DMS53 treated with DMSO at 0.1 percent for 48 hours (cell line): ENCODE results near the gene ASIC3.
"Not testable (repeated sequence)": the region's sequence is repeated elsewhere in the genome, so short reads cannot be mapped to it uniquely, and the experiment has no call there.

Source experiments
- DNase-seq: peaks from one replicate; lab custom pipeline; 2025; ENCODE audit not compliant: unreplicated experiment; lab: John Stamatoyannopoulos, UW

The ASIC3 gene

GRCh38 chr7:151032936-151033863, 15.1 kb upstream of the ASIC3 start:
- DNase-seq: no peak

GRCh38 chr7:151033864-151034249, 14.5 kb upstream of the ASIC3 start:
- no peak for DNase-seq

DNA sequence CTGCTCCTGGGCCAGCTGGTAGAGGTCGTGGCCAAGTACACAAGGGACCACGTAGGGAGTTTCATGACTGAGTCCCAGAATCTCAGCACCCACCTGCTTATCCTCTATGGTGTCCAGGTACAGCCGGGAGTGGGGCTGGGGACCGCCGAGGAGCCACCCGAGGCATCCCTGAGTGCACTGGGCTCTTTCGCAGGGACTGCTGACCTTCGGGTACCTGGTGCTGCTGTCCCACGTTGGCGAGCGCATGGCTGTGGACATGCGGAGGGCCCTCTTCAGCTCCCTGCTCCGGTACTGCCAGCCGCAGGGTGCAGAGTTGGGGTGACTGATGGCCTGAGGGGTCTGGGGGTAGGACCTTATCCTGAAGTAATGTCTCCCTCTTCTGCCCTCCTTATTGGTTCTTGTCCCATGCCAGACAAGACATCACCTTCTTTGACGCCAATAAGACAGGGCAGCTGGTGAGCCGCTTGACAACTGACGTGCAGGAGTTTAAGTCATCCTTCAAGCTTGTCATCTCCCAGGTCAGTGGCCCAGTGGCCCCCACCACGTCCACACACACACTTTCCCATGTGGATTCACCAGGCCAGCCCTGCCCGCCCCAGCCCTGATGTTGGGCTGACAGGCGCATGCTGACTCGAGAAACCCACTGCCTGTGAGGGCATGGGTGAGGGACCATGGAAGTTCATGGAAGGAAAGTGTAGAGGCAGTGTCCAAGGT, 13.9 kb upstream of the ASIC3 start:
- no peak for DNase-seq

DNA sequence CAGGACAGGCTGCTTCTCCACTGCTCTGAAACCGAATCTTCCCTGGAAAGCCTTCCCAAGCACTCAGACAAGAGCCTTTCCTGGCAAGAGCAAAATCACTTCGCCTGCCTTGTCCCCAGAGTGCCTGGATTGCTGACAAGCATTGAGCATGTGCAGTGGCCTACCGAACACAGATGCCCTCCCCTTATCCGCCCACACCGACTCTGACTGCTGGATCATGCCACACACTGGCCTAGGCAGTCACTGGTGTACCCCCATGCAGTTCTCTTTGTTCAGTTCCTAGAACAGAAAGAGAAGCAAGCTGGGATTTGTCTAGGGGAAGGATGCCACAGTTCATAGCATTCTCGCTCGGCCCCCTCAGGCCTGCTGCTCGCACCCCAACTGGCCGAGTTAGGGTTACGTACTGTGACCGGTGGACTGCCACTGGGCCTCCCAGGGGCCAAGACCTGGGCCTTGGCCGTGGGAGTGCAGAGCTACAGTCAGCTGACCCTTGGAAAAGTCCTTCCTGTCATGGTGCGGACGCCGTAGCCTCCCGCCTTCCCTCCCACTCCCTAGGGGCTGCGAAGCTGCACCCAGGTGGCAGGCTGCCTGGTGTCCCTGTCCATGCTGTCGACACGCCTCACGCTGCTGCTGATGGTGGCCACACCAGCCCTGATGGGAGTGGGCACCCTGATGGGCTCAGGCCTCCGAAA, 13.2 kb upstream of the ASIC3 start:
- no peak for DNase-seq

GRCh38 chr7:151035902-151036301, 12.4 kb upstream of the ASIC3 start:
- DNase-seq: no peak

GRCh38 chr7:151038951-151039849, 9.1 kb upstream of the ASIC3 start:
- peak; percentile 70 for DNase-seq

DNA sequence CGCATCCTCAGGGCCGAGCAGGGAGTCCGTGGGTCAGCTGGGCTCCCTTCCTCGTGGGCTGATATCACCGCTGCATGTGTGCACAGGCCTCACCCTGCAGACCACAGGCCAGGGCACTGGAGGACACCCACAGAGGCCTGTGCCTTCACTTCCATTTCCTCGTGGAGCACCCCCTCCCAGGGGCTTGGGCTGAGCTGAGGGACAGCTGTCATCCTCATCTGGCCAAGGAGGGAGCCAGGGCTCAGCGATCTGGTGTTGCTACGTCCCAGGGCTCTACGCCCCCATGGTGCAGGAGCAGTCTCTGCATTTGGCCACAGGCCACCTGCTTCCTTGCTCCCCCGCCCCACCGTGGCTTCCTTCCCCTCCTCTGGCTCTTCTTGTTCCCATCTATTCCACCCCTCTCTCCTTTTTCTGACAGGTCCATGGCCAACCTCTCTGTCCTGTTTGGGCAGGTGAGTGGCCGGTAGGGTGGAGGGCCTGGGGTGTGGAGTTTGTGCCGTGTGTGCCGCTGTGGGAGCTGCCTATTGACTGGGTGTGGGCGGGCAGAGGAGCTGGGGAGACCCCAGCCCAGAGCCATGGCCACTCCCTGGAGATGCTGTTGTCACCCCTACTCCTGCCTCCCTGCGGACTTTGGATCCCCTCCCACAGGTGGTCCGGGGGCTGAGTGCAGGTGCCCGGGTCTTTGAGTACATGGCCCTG, 8.3 kb upstream of the ASIC3 start:
- DNase-seq: no peak

- DNase-seq: no peak
Measured at GRCh38 chr7:151040616-151041375, 7.5 kb upstream of the ASIC3 start.

DNA sequence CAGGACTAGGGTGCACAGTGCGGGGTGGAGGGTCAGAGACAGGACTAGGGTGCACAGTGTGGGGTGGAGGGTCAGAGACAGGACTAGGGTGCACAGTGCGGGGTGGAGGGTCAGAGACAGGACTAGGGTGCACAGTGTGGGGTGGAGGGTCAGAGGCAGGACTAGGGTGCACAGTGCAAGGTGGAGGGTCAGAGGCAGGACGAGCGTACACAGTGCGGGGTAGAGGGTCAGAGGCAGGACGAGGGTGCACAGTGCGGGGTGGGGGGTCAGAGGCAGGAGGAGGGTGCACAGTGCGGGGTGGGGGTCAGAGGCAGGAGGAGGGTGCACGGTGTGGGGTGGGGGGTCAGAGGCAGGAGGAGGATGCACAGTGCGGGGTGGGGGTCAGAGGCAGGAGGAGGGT, 4.9 kb upstream of the ASIC3 start:
- not testable (repeated sequence) for DNase-seq

- no peak for DNase-seq
Measured at GRCh38 chr7:151043959-151044358, 4.4 kb upstream of the ASIC3 start.

DNA sequence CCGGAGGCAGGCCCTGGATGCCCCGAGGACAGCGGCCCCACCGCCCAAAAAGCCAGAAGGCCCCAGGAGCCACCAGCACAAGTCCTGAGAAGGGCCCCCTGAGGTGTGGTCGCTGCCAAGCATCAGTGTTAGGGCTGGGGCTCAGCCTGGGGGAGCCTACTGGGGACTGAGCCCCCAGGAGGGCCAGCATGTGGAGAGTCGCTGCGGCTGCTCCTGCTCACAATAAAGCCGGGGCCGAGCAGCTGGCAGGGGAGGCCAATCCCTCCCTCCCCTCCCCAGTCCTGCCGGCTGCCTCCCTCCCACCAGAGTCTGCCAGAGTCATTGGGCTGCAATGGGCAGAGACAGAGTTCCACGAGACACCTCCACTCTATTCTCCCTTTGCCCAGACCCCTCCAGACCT, 3.1 kb upstream of the ASIC3 start:
- DNase-seq: no peak

DNA sequence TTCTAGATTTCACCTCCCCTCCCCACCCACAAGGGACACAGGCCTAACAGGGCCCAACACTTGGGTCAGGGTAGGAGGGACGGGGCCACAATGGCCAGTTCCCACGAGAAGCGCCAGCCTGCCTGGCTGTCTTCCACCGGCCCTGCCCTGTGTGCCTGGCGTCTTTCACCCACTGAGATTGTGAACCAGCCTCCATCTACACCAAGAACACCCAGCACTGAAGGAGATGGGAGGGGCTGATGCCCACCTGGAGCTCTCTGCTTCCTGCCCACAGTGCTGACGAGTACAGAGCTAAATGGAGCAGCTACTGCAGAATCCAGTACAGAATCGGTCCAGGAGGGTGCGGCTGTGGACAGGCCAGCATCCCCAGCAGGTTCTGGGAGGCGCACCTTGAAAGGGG, 2.4 kb upstream of the ASIC3 start:
- no peak for DNase-seq

DNA sequence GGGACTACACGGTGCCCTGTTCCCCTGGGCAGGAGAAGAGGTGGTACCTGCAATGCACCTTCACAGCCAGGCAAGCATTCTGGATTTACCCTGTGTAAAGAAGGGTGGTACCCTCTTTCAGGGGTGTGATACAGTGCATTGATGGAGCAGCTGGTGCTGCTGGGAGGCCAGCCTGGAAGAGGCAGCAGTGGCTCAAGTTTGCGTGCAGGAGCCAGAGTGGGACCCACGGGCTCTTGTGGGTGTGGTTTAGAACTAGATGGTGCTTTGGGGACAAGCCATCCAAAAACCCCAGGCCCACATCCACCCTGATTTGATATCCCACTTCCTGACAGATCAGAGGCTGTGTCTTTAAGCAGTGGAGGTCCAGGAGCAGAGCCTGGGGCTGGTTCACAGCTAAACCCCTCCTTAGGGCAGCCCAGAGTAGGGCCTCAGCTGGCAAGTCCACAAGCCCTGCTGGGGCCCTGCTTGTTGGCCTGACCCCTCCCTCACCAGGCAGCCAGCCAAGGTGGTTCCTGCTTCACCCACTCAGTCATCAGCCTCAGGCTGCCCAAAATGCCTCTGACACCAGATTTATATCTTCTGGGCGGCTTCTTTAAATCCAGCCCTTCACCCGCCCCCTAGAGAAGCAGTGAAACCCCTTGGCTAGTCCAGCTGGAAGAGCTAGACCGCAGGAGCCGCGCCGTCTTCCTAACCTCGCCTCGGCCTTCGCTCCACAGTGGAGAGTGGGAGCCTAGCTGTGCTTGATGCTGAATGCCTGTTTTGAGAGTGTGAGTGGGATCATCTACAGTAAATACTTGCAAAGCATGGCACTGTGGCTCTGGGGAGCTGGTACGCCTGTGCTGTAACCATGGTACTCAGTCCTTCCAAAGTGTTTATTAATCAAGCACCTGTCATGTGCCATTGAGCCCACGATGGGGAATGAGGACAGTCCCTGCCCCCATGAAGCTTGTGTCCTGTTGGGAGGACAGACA, 1.4 kb upstream of the ASIC3 start:
- no peak for DNase-seq

GRCh38 chr7:151048911-151049463, 656 bp downstream of the ASIC3 start:
- DNase-seq: no peak

GRCh38 chr7:151051108-151051507, 2.8 kb downstream of the ASIC3 start:
- DNase-seq: peak; percentile 29

DNA sequence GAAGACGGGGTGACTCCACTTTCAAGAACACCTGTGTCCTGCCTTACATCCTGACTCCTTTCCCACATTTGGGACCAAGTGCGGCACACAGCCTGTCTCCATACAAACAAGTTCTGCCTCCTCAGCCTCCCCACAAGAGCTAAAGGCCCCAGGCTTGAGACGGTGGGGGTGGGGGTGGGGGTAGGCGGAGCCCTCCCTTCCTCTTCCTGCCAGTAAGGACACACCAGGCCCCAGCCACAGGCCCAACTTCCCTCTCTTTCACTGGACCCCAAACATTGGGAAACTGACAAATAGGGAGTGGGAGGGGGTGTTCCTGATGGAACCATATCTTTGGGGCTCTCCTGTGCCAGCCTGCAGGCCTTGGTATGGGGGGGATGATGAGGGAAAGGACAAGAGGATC, 4.8 kb downstream of the ASIC3 start:
- DNase-seq: no peak

- no peak for DNase-seq
Measured at GRCh38 chr7:151053751-151054150, 5.4 kb downstream of the ASIC3 start.

DNA sequence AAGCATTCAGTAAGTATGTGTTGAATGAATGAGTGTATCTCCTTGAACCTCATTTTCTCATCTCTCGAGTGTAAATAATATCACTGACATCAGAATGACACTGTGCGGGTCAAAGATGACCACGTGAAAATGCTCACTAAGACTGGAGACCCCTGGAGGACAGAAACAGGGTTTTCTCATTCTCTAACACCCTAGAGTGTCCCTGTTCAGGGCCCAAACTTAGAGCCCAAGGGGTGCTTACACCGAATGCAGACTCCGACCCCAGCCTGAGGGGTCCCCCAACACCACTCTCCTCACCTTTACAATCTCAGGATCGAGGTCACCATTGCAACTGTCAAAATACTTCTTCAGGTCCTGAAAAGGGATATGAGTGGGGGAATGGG, 7.9 kb downstream of the ASIC3 start:
- DNase-seq: no peak
